Fibroblast of lung (primary cell): ENCODE results near the gene HMGCS2.

Experiments
- EZH2 ChIP-seq: IDR thresholded peaks from 2 replicates; pipeline ENCODE4 v1.5.1; 2012; ENCODE audit warnings: low read length, control low read depth, mild to moderate bottlenecking; ENCODE audit errors: missing control alignments
- TF ChIP-seq, protein P1 (sequence below), 2 donors: IDR thresholded peaks in 1 of 2; conservative IDR thresholded peaks in 1 of 2; 1 replicate in 1 of 2; 2 replicates in 1 of 2; pipeline ENCODE4 v1.5.1; 2011 to 2012; ENCODE audit warnings: low read length in 2 of 2, control low read depth in 1 of 2, inconsistent platforms in 1 of 2, low read depth in 1 of 2, mild to moderate bottlenecking in 1 of 2

DNA sequence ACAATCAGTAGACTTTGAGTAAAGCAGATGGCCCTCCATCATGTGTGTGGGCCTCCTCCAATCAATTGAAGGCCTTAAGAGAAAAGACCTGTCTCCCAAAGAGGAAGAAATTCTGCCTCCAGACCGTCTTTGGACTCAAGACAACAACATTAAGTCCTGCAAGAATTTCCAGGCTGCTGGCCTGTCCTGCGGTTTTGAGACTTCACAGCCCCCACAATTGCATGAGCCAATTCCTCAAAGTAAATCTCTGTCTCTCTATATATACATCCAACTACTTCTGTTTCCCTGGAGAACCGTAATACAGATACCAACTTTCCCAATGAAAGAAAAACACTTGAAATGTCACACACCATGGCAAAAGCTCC, 26.2 kb upstream of the HMGCS2 start:
- TF ChIP-seq, protein P1, sequence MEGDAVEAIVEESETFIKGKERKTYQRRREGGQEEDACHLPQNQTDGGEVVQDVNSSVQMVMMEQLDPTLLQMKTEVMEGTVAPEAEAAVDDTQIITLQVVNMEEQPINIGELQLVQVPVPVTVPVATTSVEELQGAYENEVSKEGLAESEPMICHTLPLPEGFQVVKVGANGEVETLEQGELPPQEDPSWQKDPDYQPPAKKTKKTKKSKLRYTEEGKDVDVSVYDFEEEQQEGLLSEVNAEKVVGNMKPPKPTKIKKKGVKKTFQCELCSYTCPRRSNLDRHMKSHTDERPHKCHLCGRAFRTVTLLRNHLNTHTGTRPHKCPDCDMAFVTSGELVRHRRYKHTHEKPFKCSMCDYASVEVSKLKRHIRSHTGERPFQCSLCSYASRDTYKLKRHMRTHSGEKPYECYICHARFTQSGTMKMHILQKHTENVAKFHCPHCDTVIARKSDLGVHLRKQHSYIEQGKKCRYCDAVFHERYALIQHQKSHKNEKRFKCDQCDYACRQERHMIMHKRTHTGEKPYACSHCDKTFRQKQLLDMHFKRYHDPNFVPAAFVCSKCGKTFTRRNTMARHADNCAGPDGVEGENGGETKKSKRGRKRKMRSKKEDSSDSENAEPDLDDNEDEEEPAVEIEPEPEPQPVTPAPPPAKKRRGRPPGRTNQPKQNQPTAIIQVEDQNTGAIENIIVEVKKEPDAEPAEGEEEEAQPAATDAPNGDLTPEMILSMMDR (conservative IDR thresholded peaks at IDR 0.05 in 1 of 2, IDR thresholded peaks at IDR 0.05 in 1 of 2; ENCODE audit: low read depth in 1 of 2, low read length in 2 of 2) = no peak
- TF ChIP-seq EZH2 = no peak
